Spleen (tissue), 7 donors: ENCODE results near the gene RPA3.

Source experiments
- POLR2A ChIP-seq, 3 donors: fragments of 450-650 bp; IDR thresholded peaks; one replicate each; pipeline ENCODE4 v1.5.1; 2017; ENCODE audit warnings: antibody characterized with exemption in 3 of 3, mild to moderate bottlenecking in 1 of 3
- POLR2AphosphoS5 ChIP-seq, 3 donors: sonication (generic); formaldehyde crosslinking; IDR thresholded peaks; one replicate each; pipeline ENCODE4 v1.5.1; 2017; ENCODE audit warnings: antibody characterized with exemption in 3 of 3
- TF ChIP-seq, protein P1 (sequence below), 11 experiments: fragments of 200-600 bp in 7 of 11; fragments of 450-650 bp in 4 of 11; sonication (generic) in 4 of 11; IDR thresholded peaks in 8 of 11; conservative IDR thresholded peaks in 3 of 11; 1 replicate in 7 of 11; 2 replicates in 4 of 11; pipeline versions ENCODE4 v1.4.0 to v1.8.0; 2016 to 2021; ENCODE audit warnings: antibody characterized with exemption in 11 of 11, inconsistent platforms in 4 of 11, mild to moderate bottlenecking in 1 of 11
- donor health status: DM: no; HTN: no; CAD: no; lungs with moderate emphysema.
- donor health status: DM: no; HTN: no; CAD: no.
- donor health status: DM: no; HTN: no; CAD: no.

DNA sequence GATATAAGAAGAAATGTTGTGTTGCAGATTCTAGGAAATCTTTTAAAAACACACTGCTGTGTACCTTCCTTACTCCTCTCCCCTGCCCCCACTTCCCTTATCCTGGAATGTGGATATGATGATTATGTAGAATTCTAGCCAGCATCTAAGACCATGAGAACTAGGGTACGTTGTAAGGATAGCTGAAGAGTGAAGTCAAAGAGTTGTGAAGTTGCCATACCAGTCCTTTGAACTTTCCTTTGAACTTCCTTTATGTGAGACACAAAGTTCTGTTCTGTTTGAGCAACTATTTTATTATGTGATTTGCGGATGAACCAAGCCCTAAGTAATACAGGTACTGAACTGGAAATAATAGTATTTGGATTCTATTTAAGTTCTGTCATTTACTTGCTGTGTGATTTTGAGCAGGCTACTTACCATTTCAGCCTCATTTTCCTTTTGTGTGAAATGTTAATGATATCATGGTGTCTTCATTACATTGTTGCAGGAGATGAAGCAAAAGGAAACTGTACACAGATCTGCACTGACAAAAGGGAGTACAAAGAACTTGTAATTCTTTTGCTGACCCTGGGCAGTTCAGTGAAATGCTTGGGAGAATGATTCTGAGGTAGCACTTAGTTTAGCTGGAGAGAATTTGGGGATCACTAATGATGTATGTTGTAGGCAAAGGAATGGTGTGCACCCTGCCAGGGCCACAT is 31.4 kb downstream of the RPA3 start:
- TF ChIP-seq, protein P1, sequence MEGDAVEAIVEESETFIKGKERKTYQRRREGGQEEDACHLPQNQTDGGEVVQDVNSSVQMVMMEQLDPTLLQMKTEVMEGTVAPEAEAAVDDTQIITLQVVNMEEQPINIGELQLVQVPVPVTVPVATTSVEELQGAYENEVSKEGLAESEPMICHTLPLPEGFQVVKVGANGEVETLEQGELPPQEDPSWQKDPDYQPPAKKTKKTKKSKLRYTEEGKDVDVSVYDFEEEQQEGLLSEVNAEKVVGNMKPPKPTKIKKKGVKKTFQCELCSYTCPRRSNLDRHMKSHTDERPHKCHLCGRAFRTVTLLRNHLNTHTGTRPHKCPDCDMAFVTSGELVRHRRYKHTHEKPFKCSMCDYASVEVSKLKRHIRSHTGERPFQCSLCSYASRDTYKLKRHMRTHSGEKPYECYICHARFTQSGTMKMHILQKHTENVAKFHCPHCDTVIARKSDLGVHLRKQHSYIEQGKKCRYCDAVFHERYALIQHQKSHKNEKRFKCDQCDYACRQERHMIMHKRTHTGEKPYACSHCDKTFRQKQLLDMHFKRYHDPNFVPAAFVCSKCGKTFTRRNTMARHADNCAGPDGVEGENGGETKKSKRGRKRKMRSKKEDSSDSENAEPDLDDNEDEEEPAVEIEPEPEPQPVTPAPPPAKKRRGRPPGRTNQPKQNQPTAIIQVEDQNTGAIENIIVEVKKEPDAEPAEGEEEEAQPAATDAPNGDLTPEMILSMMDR (IDR thresholded peaks at IDR 0.05 in 8 of 11, conservative IDR thresholded peaks at IDR 0.05 in 3 of 11), result no peak
- TF ChIP-seq POLR2AphosphoS5 (IDR thresholded peaks at IDR 0.05) (no peak), POLR2A (IDR thresholded peaks at IDR 0.05) (no peak)
